ENCODE results near the gene COX20. TPM values are rescaled to one million over a fixed set of nuclear protein-coding genes. Genes with fewer than 3 reads are reported as not detected.

The COX20 gene
- total RNA-seq, 1 experiment from 2014 or later: 38.0 TPM

DNA sequence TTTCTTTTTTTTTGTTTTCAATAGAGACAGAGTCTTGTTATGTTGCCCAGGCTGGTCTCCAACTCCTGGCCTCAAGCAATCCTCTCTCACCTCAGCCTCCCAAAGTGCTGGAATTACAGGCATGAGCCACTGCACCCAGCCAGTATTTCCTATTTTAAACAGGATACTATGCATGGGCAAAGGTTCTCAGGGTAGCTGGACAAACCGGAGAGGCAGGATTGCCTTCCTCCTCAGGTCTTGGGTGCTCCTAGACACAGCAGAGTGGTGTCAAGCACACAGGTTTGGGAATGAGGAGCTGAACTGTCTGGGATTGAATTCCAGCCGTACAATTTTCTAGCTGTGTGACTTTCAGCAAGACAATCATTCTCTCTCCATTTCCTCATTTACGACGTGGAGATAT, 51.8 kb downstream of the COX20 start:
- Histone ChIP-seq H2AFZ (ENCODE audit: low read length) (no peak overlapping the region), H3K14ac (ENCODE audit: insufficient read depth, low read length) (no peak overlapping the region), H2BK15ac (ENCODE audit: low read depth, low read length) (no peak overlapping the region), H3K27me3 (ENCODE audit: insufficient read depth, low read length) (no peaks in the 10 kb centered on the region), H3K56ac (ENCODE audit: insufficient read length, low read depth, low read length) (no peak overlapping the region), H3K9ac (ENCODE audit: extremely low read depth, insufficient read length, low read length) (no peak overlapping the region), H2BK120ac (ENCODE audit: low read depth, low read length, poor library complexity, severe bottlenecking) (no peak overlapping the region), H4K20me1 (ENCODE audit: control insufficient read depth, insufficient read depth, insufficient read length) (no peaks in the 10 kb centered on the region), H2AK5ac (ENCODE audit: insufficient read length, low read length) (no peak overlapping the region), H3K4ac (ENCODE audit: low read depth, low read length) (no peak overlapping the region), H3T11ph (ENCODE audit: low read length) (no peak overlapping the region), H3K79me1 (ENCODE audit: insufficient read depth, low read depth, low read length, poor library complexity, severe bottlenecking) (no peaks in the 10 kb centered on the region), H3K4me2 (ENCODE audit: insufficient read depth, insufficient read length, low read length) (no peak overlapping the region), H2BK12ac (ENCODE audit: insufficient read length, low read depth, low read length) (no peak overlapping the region), H3K4me1 (ENCODE audit: insufficient read depth, low read length) (no peaks in the 10 kb centered on the region), H2BK20ac (ENCODE audit: low read depth, low read length, poor library complexity, severe bottlenecking) (no peak overlapping the region), H3K27ac (ENCODE audit: insufficient read length, low read depth, low read length) (no peak overlapping the region), H3K23ac (ENCODE audit: insufficient read length, low read depth, low read length) (no peak overlapping the region), H3K79me2 (ENCODE audit: insufficient read depth, low read length) (no peaks in the 10 kb centered on the region), H3K18ac (ENCODE audit: insufficient read length, low read depth, low read length) (no peak overlapping the region), H4K8ac (replicated peaks; ENCODE audit: insufficient read length, low read depth, low read length) (no peak overlapping the region), H3K23me2 (ENCODE audit: insufficient read length, low read depth, low read length, poor library complexity, severe bottlenecking) (no peaks in the 10 kb centered on the region), H4K91ac (ENCODE audit: insufficient read length, low read depth, low read length) (no peak overlapping the region), H4K5ac (ENCODE audit: insufficient read length, low read depth, low read length) (no peak overlapping the region), H2BK5ac (ENCODE audit: insufficient read length, low read length) (no peak overlapping the region), H3K9me3 (ENCODE audit: control insufficient read depth, low read depth, low read length) (no peaks in the 10 kb centered on the region)
- WGBS (ENCODE audit: extremely low coverage, insufficient read length, low lambda C conversion rate): no CpG with 5 or more reads among the region's 4 CpGs
- H3K4me3 Mint-ChIP-seq: no peak overlapping the region
- H3K27me3 Mint-ChIP-seq (ENCODE audit: low read depth): no peaks in the 10 kb centered on the region
- peaks cover 0 to 3% of the 10 kb centered on the region in 2 experiments; a peak in 3 of 5 replicates for H3K9me3 Mint-ChIP-seq
- H3K36me3 Mint-ChIP-seq (ENCODE audit: insufficient read depth in 1 of 3, low read depth in 3 of 3): no peaks in the 10 kb centered on the region
- H3K4me1 Mint-ChIP-seq: no peaks in the 10 kb centered on the region
- TF ChIP-seq, protein P1, sequence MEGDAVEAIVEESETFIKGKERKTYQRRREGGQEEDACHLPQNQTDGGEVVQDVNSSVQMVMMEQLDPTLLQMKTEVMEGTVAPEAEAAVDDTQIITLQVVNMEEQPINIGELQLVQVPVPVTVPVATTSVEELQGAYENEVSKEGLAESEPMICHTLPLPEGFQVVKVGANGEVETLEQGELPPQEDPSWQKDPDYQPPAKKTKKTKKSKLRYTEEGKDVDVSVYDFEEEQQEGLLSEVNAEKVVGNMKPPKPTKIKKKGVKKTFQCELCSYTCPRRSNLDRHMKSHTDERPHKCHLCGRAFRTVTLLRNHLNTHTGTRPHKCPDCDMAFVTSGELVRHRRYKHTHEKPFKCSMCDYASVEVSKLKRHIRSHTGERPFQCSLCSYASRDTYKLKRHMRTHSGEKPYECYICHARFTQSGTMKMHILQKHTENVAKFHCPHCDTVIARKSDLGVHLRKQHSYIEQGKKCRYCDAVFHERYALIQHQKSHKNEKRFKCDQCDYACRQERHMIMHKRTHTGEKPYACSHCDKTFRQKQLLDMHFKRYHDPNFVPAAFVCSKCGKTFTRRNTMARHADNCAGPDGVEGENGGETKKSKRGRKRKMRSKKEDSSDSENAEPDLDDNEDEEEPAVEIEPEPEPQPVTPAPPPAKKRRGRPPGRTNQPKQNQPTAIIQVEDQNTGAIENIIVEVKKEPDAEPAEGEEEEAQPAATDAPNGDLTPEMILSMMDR (conservative IDR thresholded peaks at IDR 0.05): no peak
- H3K27ac Mint-ChIP-seq: no peak overlapping the region
- no peak for DNase-seq

Measured in H9 (cell line).